Prostate gland (tissue), 2 donors: ENCODE measurements around the gene ZNF397. TPM values are rescaled to one million over a fixed set of nuclear protein-coding genes. Genes with fewer than 3 reads are reported as not detected.

Source experiments
- DNase-seq: peaks from one replicate; pipeline ENCODE4 v3.0.0-alpha.2; 2019; ENCODE audit warnings: low spot score
- H3K27ac ChIP-seq, 2 donors: fragments of 200-600 bp; sonication (generic); 2 replicates each; pipeline ENCODE4 v1.5.1; 2017 to 2019
- H3K27me3 ChIP-seq: fragments of 200-600 bp; sonication (generic); replicated peaks from 2 replicates; pipeline ENCODE4 v1.5.1; 2019; ENCODE audit not compliant: insufficient read depth
- H3K36me3 ChIP-seq, 2 donors: fragments of 200-600 bp; sonication (generic); 1 replicate in 1 of 2; 2 replicates in 1 of 2; pipeline versions ENCODE4 v1.5.1 to v1.8.1; 2017 to 2019
- H3K4me1 ChIP-seq: fragments of 200-600 bp; sonication (generic); replicated peaks from 2 replicates; pipeline ENCODE4 v1.5.1; 2019
- H3K4me3 ChIP-seq, 2 donors: fragments of 200-600 bp; sonication (generic); 2 replicates each; pipeline ENCODE4 v1.5.1; 2017 to 2019
- H3K9me3 ChIP-seq: fragments of 200-600 bp; sonication (generic); 2 replicates; pipeline ENCODE4 v1.5.1; 2017
- POLR2A ChIP-seq: fragments of 450-650 bp; IDR thresholded peaks from one replicate; pipeline ENCODE4 v1.6.1; 2016; ENCODE audit warnings: antibody characterized with exemption, mild to moderate bottlenecking
- POLR2AphosphoS5 ChIP-seq: sonication (generic); formaldehyde crosslinking; IDR thresholded peaks from one replicate; pipeline ENCODE4 v1.6.1; 2017; ENCODE audit warnings: antibody characterized with exemption
- WGBS: methylation state at CpG from one replicate; pipeline ENCODE4 v1.1.5; 2018; 5-methylcytosine and 5-hydroxymethylcytosine counted together
- intact Hi-C: fragments of 100-400 bp; cut with DNase I; formaldehyde crosslinking; loops from one replicate; pipeline ENCODE4 v1.14.2; 2022
- total RNA-seq, 2 donors: library from RNA; depleted of rRNA; stranded (reverse); fragments of >200 nt; gene quantifications; one replicate each; pipeline ENCODE4 v1.1.0, GENCODE V29; 2016
- TF ChIP-seq, protein P1 (sequence below), 4 experiments: fragments of 200-600 bp in 2 of 4; fragments of 450-650 bp in 2 of 4; sonication (generic) in 2 of 4; IDR thresholded peaks; 1 replicate in 3 of 4; 2 replicates in 1 of 4; pipeline ENCODE4 v1.5.1; 2016 to 2019; ENCODE audit warnings: antibody characterized with exemption in 4 of 4, mild to moderate bottlenecking in 2 of 4, moderate library complexity in 2 of 4

The ZNF397 gene
- total RNA-seq, 2 donors from 2014 or later = 32.9 TPM

DNA sequence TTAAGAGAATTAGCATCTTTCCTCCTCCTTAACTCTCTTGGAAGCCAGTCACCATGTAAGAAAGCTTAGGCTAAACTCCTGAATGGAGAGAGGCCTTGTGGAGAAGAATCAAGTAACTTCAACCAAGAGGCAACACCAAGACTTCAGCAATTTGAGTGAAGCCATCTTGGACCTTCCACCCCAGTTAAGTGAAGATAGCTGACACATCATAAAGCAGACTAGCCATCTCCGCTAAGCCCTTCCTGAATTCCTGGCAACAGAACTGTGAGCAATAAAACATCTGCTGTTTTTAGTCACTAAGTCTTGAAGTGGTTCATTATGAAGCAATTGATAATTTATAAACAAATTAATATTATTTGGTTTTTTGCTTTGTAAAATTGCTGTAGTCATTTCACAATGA is 1.5 kb upstream of the ZNF397 start:
- Histone ChIP-seq H3K27ac (no peak overlapping the region), H3K27me3 (no peaks in the 10 kb centered on the region), H3K9me3 (no peaks in the 10 kb centered on the region), H3K4me1 (no peaks in the 10 kb centered on the region), H3K36me3 (peaks cover 0 to 5% of the 10 kb centered on the region in 2 donors), H3K4me3 (no peak overlapping the region)
- WGBS = 92% methylated on average over 1 of the region's 1 CpG
- intact Hi-C loops = loop anchor here (5.0 to 10.0 kb wide), 2 partner anchors 207 to 235 kb away; no protein-coding TSS in a partner anchor
- DNase-seq = no peak
- TF ChIP-seq POLR2A (no peak), POLR2AphosphoS5 (no peak)
- TF ChIP-seq, protein P1, sequence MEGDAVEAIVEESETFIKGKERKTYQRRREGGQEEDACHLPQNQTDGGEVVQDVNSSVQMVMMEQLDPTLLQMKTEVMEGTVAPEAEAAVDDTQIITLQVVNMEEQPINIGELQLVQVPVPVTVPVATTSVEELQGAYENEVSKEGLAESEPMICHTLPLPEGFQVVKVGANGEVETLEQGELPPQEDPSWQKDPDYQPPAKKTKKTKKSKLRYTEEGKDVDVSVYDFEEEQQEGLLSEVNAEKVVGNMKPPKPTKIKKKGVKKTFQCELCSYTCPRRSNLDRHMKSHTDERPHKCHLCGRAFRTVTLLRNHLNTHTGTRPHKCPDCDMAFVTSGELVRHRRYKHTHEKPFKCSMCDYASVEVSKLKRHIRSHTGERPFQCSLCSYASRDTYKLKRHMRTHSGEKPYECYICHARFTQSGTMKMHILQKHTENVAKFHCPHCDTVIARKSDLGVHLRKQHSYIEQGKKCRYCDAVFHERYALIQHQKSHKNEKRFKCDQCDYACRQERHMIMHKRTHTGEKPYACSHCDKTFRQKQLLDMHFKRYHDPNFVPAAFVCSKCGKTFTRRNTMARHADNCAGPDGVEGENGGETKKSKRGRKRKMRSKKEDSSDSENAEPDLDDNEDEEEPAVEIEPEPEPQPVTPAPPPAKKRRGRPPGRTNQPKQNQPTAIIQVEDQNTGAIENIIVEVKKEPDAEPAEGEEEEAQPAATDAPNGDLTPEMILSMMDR (IDR thresholded peaks at IDR 0.05) = no peak

DNA sequence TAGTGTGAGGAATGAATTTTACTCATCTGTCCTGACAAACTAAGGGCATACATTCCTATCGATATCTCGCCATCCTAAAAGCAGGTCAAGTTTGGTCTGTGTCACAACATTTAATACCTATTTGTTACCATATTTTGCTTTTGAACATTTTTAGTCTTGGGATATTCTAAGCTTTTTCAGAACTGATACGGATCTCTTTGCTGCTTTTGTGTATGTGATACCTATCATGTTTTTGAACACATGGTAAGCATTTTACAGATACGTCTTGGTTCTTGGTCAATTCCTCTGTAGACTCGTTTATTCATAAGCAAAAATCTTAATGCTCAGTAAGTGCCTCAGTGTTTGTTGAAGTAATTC is 592 bp downstream of the ZNF397 start:
- Histone ChIP-seq H3K27ac (peak overlapping the region; percentile 92 to 96), H3K36me3 (peaks cover 9% of the 10 kb centered on the region in 2 donors), H3K4me3 (peak overlapping the region; percentile 77 to 78), H3K4me1 (no peaks in the 10 kb centered on the region), H3K27me3 (no peaks in the 10 kb centered on the region), H3K9me3 (no peaks in the 10 kb centered on the region)
- no peak for TF ChIP-seq POLR2AphosphoS5
- no peak for TF ChIP-seq POLR2A
- TF ChIP-seq, protein P1 (IDR thresholded peaks at IDR 0.05) = no peak
- WGBS = 1% methylated on average over 5 of the region's 5 CpGs
- DNase-seq = no peak
- intact Hi-C loops = loop anchor here (1.0 kb wide), 1 partner anchor 103 kb away; the partner anchor contains the start of gene ZNF24

GRCh38 chr18:35242426-35242825 is 1.6 kb downstream of the ZNF397 start:
- H3K9me3 ChIP-seq = no peaks in the 10 kb centered on the region
- intact Hi-C loops = no loop called here
- peaks cover 9% of the 10 kb centered on the region in 2 donors for H3K36me3 ChIP-seq
- TF ChIP-seq, protein P1 (IDR thresholded peaks at IDR 0.05) = no peak
- TF ChIP-seq POLR2A (no peak), POLR2AphosphoS5 (no peak)
- no peak overlapping the region for H3K27ac ChIP-seq
- H3K4me1 ChIP-seq = no peaks in the 10 kb centered on the region
- H3K4me3 ChIP-seq = no peak overlapping the region
- no peaks in the 10 kb centered on the region for H3K27me3 ChIP-seq
- no peak for DNase-seq
- 81% methylated on average over 6 of the region's 6 CpGs for WGBS

GRCh38 chr18:35244671-35245070 is 3.8 kb downstream of the ZNF397 start:
- intact Hi-C loops = no loop called here
- Histone ChIP-seq H3K27ac (no peak overlapping the region), H3K9me3 (no peaks in the 10 kb centered on the region), H3K4me1 (no peaks in the 10 kb centered on the region), H3K27me3 (no peaks in the 10 kb centered on the region), H3K4me3 (no peak overlapping the region), H3K36me3 (peaks cover 9% of the 10 kb centered on the region in 2 donors)
- no peak for TF ChIP-seq POLR2A
- no peak for TF ChIP-seq POLR2AphosphoS5
- TF ChIP-seq, protein P1 (IDR thresholded peaks at IDR 0.05) = no peak
- no peak for DNase-seq
- 94% methylated on average over 4 of the region's 4 CpGs for WGBS

- Histone ChIP-seq H3K4me1 (no peaks in the 10 kb centered on the region), H3K36me3 (peaks cover 9% of the 10 kb centered on the region in 2 donors), H3K4me3 (no peak overlapping the region), H3K27ac (no peak overlapping the region), H3K9me3 (no peaks in the 10 kb centered on the region), H3K27me3 (no peaks in the 10 kb centered on the region)
- intact Hi-C loops = no loop called here
- DNase-seq = no peak
- WGBS = 94% methylated on average over 4 of the region's 4 CpGs
- TF ChIP-seq, protein P1 (IDR thresholded peaks at IDR 0.05) = no peak
- no peak for TF ChIP-seq POLR2AphosphoS5
- no peak for TF ChIP-seq POLR2A
These were observed 5.0 kb downstream of the ZNF397 start for GRCh38 chr18:35245719-35246317.
